HCT116 (cell line): ENCODE measurements around the gene RFESD. TPM values are rescaled to one million over a fixed set of nuclear protein-coding genes. Genes with fewer than 3 reads are reported as not detected.

Experiments
- ATAC-seq: fragments of 200-7000 bp; cut with Tn5 transposase; 2 replicates; pipeline ENCODE4 v1.9.1; 2020; ENCODE audit warnings: mild to moderate bottlenecking, moderate library complexity
- BruUV-seq: library from RNA; stranded (reverse); fragments of 400-500 nt; replicated peaks from 2 replicates; lab custom pipeline; 2021; lab: Mats Ljungman, UMichigan
- CTCF ChIA-PET: fragments of 300-600 bp; sonication (Branson Sonifier 250); formaldehyde crosslinking; loops from one replicate; lab custom pipeline; 2021; ENCODE audit warnings: antibody characterized with exemption; lab: Charles Lee
- POLR2A ChIA-PET: fragments of 300-600, 350-600 bp; sonication (Branson Sonifier 250); formaldehyde crosslinking; loops from one replicate; lab custom pipeline; 2021; ENCODE audit warnings: antibody characterized with exemption; lab: Charles Lee
- RAD21 ChIA-PET, 2 experiments: fragments of 300-600 bp; sonication (Branson Sonifier 250); formaldehyde crosslinking; loops; one replicate each; lab custom pipeline; 2023; ENCODE audit warnings: low total read pairs in 2 of 2; ENCODE audit not compliant: uncharacterized antibody in 2 of 2, unreplicated experiment in 2 of 2, low non-redundant PET in 1 of 2; lab: Charles Lee
- DNase-seq: peaks from one replicate; pipeline ENCODE4 v3.0.0-alpha.2; 2010; ENCODE audit warnings: low read depth, low spot score
- H2AFZ ChIP-seq: fragments of 200-600 bp; shearing (Covaris generic), sonication (generic); 2 replicates; pipeline ENCODE4 v1.6.1; 2017; ENCODE audit warnings: low read depth, mixed run types, mixed read lengths, antibody characterized with exemption, low read length; ENCODE audit not compliant: poor library complexity, severe bottlenecking
- H3K27ac ChIP-seq: 2 replicates; pipeline ENCODE4 v1.5.1; 2012; ENCODE audit warnings: low read depth, low read length
- H3K27me3 ChIP-seq: fragments of 200-600 bp; sonication (generic); 2 replicates; pipeline ENCODE4 v1.6.1; 2016; ENCODE audit warnings: mixed run types, low read length, mixed read lengths; ENCODE audit not compliant: insufficient read depth
- H3K36me3 ChIP-seq, 2 experiments: fragments of 200-500 bp in 1 of 2; fragments of 200-600 bp in 1 of 2; sonication (Bioruptor generic) in 1 of 2; sonication (generic) in 1 of 2; 2 replicates each; pipeline versions ENCODE4 v1.5.1 to v1.6.1; 2014 to 2016; ENCODE audit warnings: low read length in 2 of 2, inconsistent platforms in 1 of 2, mixed read lengths in 1 of 2, mixed run types in 1 of 2; ENCODE audit not compliant: insufficient read depth in 2 of 2, control insufficient read depth in 1 of 2
- H3K4me1 ChIP-seq, 2 experiments: fragments of 200-600 bp in 1 of 2; sonication (generic) in 1 of 2; 2 replicates each; pipeline versions ENCODE4 v1.5.1 to v1.6.1; 2012 to 2017; ENCODE audit warnings: low read length in 2 of 2, inconsistent platforms in 1 of 2, mild to moderate bottlenecking in 1 of 2, mixed read lengths in 1 of 2, mixed run types in 1 of 2, moderate library complexity in 1 of 2; ENCODE audit not compliant: insufficient read depth in 2 of 2, control insufficient read depth in 1 of 2
- H3K4me2 ChIP-seq: fragments of 200-600 bp; sonication (generic); 2 replicates; pipeline ENCODE4 v1.6.1; 2017; ENCODE audit warnings: mixed run types, low read length, mixed read lengths
- H3K4me3 ChIP-seq, 2 experiments: fragments of 200-600 bp in 1 of 2; sonication (generic) in 1 of 2; replicated peaks in 1 of 2; 2 replicates each; pipeline ENCODE4 v1.5.1; 2011 to 2016; ENCODE audit warnings: low read length in 2 of 2, control low read depth in 1 of 2, low read depth in 1 of 2, mild to moderate bottlenecking in 1 of 2, mixed read lengths in 1 of 2, mixed run types in 1 of 2
- H3K79me2 ChIP-seq: fragments of 200-600 bp; sonication (generic); 2 replicates; pipeline ENCODE4 v1.6.1; 2017; ENCODE audit warnings: mild to moderate bottlenecking, mixed run types, low read length, moderate library complexity, mixed read lengths; ENCODE audit not compliant: insufficient read depth
- H3K9ac ChIP-seq: fragments of 200-600 bp; sonication (generic); 2 replicates; pipeline ENCODE4 v1.6.1; 2016; ENCODE audit warnings: low read length, mixed read lengths
- H3K9me2 ChIP-seq: fragments of 200-600 bp; sonication (generic), shearing (Covaris generic); 2 replicates; pipeline ENCODE4 v1.6.1; 2017; ENCODE audit warnings: mixed run types, mild to moderate bottlenecking, moderate library complexity; ENCODE audit not compliant: insufficient read depth
- H3K9me3 ChIP-seq, 2 experiments: fragments of 200-500 bp in 1 of 2; fragments of 200-600 bp in 1 of 2; sonication (Bioruptor generic) in 1 of 2; sonication (generic) in 1 of 2; 2 replicates each; pipeline ENCODE4 v1.6.1; 2014 to 2017; ENCODE audit warnings: low read length in 2 of 2, mixed read lengths in 2 of 2, inconsistent platforms in 1 of 2, low read depth in 1 of 2, mild to moderate bottlenecking in 1 of 2, mixed run types in 1 of 2, moderate library complexity in 1 of 2; ENCODE audit not compliant: control insufficient read depth in 1 of 2, insufficient read depth in 1 of 2
- H4K20me1 ChIP-seq: fragments of 200-600 bp; sonication (generic), shearing (Covaris generic); 2 replicates; pipeline ENCODE4 v1.6.1; 2017; ENCODE audit warnings: mixed run types, mild to moderate bottlenecking, moderate library complexity; ENCODE audit not compliant: insufficient read depth
- CEBPB ChIP-seq: IDR thresholded peaks from 2 replicates; pipeline ENCODE4 v1.6.1; 2012; ENCODE audit warnings: low read depth
- EZH2 ChIP-seq: fragments of 200-600 bp; sonication (generic); IDR thresholded peaks from 2 replicates; pipeline ENCODE4 v1.6.1; 2017; ENCODE audit warnings: antibody characterized with exemption, mixed run types
- FOSL1 ChIP-seq: IDR thresholded peaks from 2 replicates; pipeline ENCODE4 v1.6.1; 2012; ENCODE audit warnings: low read depth
- JUND ChIP-seq: IDR thresholded peaks from 2 replicates; pipeline ENCODE4 v1.6.1; 2012
- POLR2A ChIP-seq: IDR thresholded peaks from 2 replicates; pipeline ENCODE4 v1.7.0; 2011; ENCODE audit warnings: borderline replicate concordance; ENCODE audit not compliant: insufficient read depth, insufficient read length; ENCODE audit errors: extremely low read depth
- POLR2AphosphoS5 ChIP-seq: IDR thresholded peaks from 2 replicates; pipeline ENCODE4 v1.6.1; 2011; ENCODE audit warnings: mild to moderate bottlenecking, low read depth, low read length, moderate library complexity
- SIN3A ChIP-seq: IDR thresholded peaks from 2 replicates; pipeline ENCODE4 v1.6.1; 2012; ENCODE audit warnings: low read depth
- SP1 ChIP-seq: IDR thresholded peaks from 2 replicates; pipeline ENCODE4 v1.6.1; 2012; ENCODE audit warnings: low read depth
- TCF7L2 ChIP-seq: IDR thresholded peaks from 2 replicates; pipeline ENCODE4 v1.7.0; 2011; ENCODE audit warnings: borderline replicate concordance, inconsistent platforms; ENCODE audit not compliant: insufficient read depth, insufficient read length; ENCODE audit errors: extremely low read depth
- ZNF274 ChIP-seq: fragments of 200-500 bp; sonication (Bioruptor generic); IDR thresholded peaks from 2 replicates; pipeline ENCODE4 v1.6.1; 2014; ENCODE audit warnings: mild to moderate bottlenecking, low read depth, low read length, inconsistent platforms
- intact Hi-C: fragments of 100-400 bp; cut with micrococcal nuclease; formaldehyde crosslinking; loops from 2 replicates; pipeline ENCODE4 v1.10.0; 2022
- total RNA-seq: library from RNA; stranded (reverse); gene quantifications from one replicate; pipeline ENCODE4 v1.2.1, GENCODE V29; 2021; ENCODE audit not compliant: unreplicated experiment
- TF ChIP-seq, protein P1 (sequence below): IDR thresholded peaks from 2 replicates; pipeline ENCODE4 v1.6.1; 2012; ENCODE audit warnings: low read depth
- TF ChIP-seq, protein P2 (sequence below): IDR thresholded peaks from 2 replicates; pipeline ENCODE4 v1.6.1; 2011; ENCODE audit warnings: mild to moderate bottlenecking, low read length, moderate library complexity; ENCODE audit not compliant: insufficient replicate concordance; ENCODE audit errors: extremely low read depth

The RFESD gene
- total RNA-seq, 1 experiment from 2014 or later: 4.1 TPM

DNA sequence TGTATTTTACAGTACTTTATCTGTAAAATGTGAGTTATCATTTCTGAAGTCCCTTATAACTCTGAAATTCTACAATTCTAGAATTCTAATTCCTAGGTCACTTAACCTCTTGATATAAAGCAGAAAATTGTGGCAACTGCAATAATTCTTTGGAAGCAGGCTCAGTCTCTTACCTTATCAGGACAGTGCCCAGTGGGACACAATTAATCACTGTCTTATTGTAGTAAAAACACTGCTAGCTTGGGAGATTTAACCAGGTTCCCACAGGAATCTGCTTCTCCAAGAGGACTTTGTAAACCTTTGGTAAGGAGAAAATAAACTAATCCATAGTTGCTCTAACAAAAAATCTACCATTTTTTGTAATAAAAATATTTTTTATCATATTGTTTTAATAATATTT, 54.5 kb downstream of the RFESD start:
- Histone ChIP-seq H3K9ac (no peak overlapping the region), H3K27ac (no peak overlapping the region), H3K9me2 (0 out of 2 replicates have a peak, but pooled peaks cover 2% of the 10 kb centered on the region), H3K4me3 (no peak overlapping the region), H4K20me1 (no peaks in the 10 kb centered on the region), H3K4me2 (no peak overlapping the region), H3K36me3 (no peaks in the 10 kb centered on the region), H2AFZ (no peak overlapping the region), H3K4me1 (no peaks in the 10 kb centered on the region), H3K79me2 (no peaks in the 10 kb centered on the region), H3K27me3 (no peaks in the 10 kb centered on the region), H3K9me3 (no peaks in the 10 kb centered on the region)
- RAD21 ChIA-PET: no interaction called here
- DNase-seq: no peak
- intact Hi-C loops: no loop called here
- TF ChIP-seq JUND (no peak), TCF7L2 (no peak), CEBPB (no peak), POLR2AphosphoS5 (no peak), ZNF274 (no peak), SIN3A (no peak), EZH2 (no peak)
- TF ChIP-seq, protein P1, sequence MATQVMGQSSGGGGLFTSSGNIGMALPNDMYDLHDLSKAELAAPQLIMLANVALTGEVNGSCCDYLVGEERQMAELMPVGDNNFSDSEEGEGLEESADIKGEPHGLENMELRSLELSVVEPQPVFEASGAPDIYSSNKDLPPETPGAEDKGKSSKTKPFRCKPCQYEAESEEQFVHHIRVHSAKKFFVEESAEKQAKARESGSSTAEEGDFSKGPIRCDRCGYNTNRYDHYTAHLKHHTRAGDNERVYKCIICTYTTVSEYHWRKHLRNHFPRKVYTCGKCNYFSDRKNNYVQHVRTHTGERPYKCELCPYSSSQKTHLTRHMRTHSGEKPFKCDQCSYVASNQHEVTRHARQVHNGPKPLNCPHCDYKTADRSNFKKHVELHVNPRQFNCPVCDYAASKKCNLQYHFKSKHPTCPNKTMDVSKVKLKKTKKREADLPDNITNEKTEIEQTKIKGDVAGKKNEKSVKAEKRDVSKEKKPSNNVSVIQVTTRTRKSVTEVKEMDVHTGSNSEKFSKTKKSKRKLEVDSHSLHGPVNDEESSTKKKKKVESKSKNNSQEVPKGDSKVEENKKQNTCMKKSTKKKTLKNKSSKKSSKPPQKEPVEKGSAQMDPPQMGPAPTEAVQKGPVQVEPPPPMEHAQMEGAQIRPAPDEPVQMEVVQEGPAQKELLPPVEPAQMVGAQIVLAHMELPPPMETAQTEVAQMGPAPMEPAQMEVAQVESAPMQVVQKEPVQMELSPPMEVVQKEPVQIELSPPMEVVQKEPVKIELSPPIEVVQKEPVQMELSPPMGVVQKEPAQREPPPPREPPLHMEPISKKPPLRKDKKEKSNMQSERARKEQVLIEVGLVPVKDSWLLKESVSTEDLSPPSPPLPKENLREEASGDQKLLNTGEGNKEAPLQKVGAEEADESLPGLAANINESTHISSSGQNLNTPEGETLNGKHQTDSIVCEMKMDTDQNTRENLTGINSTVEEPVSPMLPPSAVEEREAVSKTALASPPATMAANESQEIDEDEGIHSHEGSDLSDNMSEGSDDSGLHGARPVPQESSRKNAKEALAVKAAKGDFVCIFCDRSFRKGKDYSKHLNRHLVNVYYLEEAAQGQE: no peak
- CTCF ChIA-PET: no interaction called here
- no peak for ATAC-seq
- POLR2A ChIA-PET: no interaction called here
- no TSS peak for BruUV-seq

DNA sequence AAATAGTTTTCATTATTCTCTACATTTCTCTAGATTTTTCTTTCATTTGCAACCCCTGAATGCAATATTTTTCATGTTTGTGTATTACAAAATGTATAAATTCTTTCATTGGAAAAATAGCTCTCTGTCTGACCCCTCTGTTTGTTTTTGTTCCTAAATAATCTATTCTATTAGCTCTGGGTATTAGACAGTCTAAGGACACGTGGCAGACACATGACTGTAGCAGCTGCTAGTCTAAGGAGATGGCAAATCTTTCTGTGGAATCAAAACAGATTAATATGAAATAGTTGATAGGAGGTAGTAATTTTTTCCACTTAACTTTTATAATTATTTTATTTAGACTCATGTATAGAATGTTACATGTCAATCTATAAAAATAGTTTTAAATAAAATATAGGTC, 57.6 kb downstream of the RFESD start:
- Histone ChIP-seq H3K36me3 (no peaks in the 10 kb centered on the region), H2AFZ (peak overlapping the region; percentile 84), H4K20me1 (no peaks in the 10 kb centered on the region), H3K27ac (no peak overlapping the region), H3K4me2 (no peak overlapping the region), H3K79me2 (no peaks in the 10 kb centered on the region), H3K4me1 (peaks cover 4 to 7% of the 10 kb centered on the region in 2 experiments; a peak in 3 of 4 replicates), H3K27me3 (no peaks in the 10 kb centered on the region), H3K9ac (no peak overlapping the region), H3K9me2 (no peaks in the 10 kb centered on the region), H3K9me3 (no peaks in the 10 kb centered on the region), H3K4me3 (no peak overlapping the region)
- DNase-seq (no peak), ATAC-seq (no peak)
- intact Hi-C loops: no loop called here
- no TSS peak for BruUV-seq
- CTCF ChIA-PET: no interaction called here
- POLR2A ChIA-PET: no interaction called here
- RAD21 ChIA-PET: no interaction called here
- TF ChIP-seq, protein P1: no peak
- no peak for TF ChIP-seq SP1
- TF ChIP-seq POLR2A: no peak
- no peak for TF ChIP-seq TCF7L2
- TF ChIP-seq, protein P2, sequence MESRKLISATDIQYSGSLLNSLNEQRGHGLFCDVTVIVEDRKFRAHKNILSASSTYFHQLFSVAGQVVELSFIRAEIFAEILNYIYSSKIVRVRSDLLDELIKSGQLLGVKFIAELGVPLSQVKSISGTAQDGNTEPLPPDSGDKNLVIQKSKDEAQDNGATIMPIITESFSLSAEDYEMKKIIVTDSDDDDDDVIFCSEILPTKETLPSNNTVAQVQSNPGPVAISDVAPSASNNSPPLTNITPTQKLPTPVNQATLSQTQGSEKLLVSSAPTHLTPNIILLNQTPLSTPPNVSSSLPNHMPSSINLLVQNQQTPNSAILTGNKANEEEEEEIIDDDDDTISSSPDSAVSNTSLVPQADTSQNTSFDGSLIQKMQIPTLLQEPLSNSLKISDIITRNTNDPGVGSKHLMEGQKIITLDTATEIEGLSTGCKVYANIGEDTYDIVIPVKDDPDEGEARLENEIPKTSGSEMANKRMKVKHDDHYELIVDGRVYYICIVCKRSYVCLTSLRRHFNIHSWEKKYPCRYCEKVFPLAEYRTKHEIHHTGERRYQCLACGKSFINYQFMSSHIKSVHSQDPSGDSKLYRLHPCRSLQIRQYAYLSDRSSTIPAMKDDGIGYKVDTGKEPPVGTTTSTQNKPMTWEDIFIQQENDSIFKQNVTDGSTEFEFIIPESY: no peak
- no peak for TF ChIP-seq FOSL1
- TF ChIP-seq SIN3A: no peak
